ENCODE results near the gene GSTT2B. TPM values are rescaled to one million over a fixed set of nuclear protein-coding genes. Genes with fewer than 3 reads are reported as not detected.
"Not testable (repeated sequence)": the region's sequence is repeated elsewhere in the genome, so short reads cannot be mapped to it uniquely, and the experiment has no call there.

The GSTT2B gene
- total RNA-seq, 1 experiment from 2014 or later: 14.9 TPM

DNA sequence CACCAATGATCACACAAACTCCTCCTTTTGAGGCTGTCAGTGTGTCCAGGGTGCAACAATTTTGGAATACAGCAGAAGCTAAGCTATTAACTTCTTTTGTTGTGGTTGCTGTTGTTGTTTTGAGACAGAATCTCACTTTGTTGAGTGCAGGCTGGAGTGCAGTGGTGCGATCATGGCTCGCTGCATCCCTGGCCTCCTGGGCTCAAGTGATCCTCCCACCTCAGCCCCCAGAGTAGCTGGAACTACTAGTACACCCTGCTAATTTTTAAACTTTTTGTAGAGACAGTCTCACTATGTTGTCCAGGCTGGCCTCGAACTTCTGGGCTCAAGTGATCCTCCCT, 22.0 kb downstream of the GSTT2B start:
- no peak overlapping the region for H3K27ac ChIP-seq
- no peak for DNase-seq
- no peak overlapping the region for H3K4me3 ChIP-seq
- H3K36me3 ChIP-seq: no peaks in the 10 kb centered on the region
- H3K27me3 ChIP-seq: no peaks in the 10 kb centered on the region
- H3K4me1 ChIP-seq: no peaks in the 10 kb centered on the region
- no peaks in the 10 kb centered on the region for H3K9me3 ChIP-seq (replicated peaks)

DNA sequence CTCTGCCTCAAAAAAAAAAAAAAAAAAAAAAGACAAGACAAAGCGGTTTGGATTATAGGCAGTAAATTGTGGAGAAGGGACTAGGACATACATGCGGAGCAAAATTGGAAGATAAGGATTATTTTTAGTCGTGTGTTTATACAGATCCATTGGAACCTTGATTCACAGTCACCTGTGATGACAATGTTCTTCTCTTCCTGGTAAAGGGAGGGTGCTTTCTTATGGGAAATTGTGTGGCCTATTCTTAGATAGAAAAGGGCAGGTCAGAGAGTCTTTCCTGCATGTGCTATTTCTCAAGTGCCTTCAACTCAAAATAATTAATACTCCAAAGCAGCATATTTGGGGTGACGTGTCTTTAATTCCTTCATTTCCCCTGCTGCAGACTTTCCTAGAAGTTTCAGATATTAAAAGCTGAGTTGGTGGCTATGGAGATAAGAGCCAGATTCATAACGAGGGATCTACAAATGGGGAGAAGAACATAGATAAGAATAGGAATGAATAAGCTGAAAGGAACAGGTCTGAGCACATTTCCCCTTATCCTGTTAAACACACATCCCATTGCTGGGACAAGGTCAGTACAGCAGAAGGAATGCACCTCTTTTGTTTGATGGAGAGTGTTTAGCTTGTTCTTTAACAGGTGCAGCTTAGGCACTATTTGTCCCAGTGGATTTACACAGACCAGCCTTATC, 22.5 kb downstream of the GSTT2B start:
- Histone ChIP-seq H3K27me3 (no peaks in the 10 kb centered on the region), H3K4me3 (no peak overlapping the region), H3K27ac (no peak overlapping the region), H3K9me3 (replicated peaks) (no peaks in the 10 kb centered on the region), H3K4me1 (no peaks in the 10 kb centered on the region), H3K36me3 (no peaks in the 10 kb centered on the region)
- no peak for DNase-seq

DNA sequence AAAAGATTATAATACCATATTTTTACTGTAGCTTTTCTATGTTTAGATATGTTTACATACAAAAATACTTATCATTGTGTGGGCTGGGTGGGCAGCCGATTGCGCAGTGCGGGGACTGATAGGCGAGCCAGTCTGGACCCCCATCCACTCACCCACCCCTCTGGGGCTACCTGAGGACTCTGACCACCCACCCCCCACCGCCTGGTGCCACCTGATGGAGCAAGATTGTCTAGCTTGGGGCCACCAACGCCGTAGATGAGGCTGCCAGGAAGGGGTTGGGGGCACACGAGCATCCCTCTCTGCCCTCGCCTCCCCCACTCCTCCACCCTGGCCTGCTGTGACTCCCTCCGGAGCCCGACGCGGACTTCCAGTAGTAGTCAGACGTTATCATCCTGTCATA, 34.4 kb downstream of the GSTT2B start:
- H3K27ac ChIP-seq: no peak overlapping the region
- no peak for DNase-seq
- H3K9me3 ChIP-seq (replicated peaks): peaks cover 7% of the 10 kb centered on the region; the same call in 1 of the 2 replicates
- H3K36me3 ChIP-seq: no peaks in the 10 kb centered on the region
- H3K27me3 ChIP-seq: no peaks in the 10 kb centered on the region
- H3K4me1 ChIP-seq: no peaks in the 10 kb centered on the region
- H3K4me3 ChIP-seq: no peak overlapping the region

DNA sequence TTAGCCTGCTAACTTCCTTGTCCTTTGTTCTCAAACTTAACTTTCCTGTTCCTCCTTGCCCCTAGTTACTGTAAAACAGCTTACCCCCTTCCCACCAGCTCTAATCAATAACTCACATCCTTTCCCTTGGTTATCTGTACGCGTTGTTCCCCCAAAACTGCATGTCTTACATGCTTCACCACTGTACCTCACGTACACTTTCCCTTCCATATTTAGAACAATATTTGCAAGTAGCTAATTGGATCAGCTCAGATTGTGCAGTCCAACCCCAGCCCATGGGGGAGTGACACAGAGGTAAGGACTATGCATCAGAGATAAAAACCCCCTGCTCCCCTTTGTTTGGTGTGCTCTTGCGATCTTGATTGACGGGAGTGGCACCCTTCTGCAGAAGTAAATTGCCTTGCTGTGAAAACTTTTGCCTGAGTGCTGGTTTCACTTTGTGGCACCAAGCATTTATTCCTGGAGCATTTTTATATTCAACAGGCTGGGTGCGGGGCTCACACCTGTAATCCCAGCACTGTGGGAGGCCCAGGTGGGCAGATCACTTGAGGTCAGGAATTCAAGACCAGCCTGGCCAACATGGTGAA, 35.9 kb downstream of the GSTT2B start:
- Histone ChIP-seq H3K27ac (no peak overlapping the region), H3K4me3 (no peak overlapping the region), H3K4me1 (no peaks in the 10 kb centered on the region), H3K9me3 (replicated peaks) (0 out of 2 replicates have a peak, but pooled peaks cover 3% of the 10 kb centered on the region), H3K27me3 (no peaks in the 10 kb centered on the region), H3K36me3 (no peaks in the 10 kb centered on the region)
- DNase-seq: no peak

DNA sequence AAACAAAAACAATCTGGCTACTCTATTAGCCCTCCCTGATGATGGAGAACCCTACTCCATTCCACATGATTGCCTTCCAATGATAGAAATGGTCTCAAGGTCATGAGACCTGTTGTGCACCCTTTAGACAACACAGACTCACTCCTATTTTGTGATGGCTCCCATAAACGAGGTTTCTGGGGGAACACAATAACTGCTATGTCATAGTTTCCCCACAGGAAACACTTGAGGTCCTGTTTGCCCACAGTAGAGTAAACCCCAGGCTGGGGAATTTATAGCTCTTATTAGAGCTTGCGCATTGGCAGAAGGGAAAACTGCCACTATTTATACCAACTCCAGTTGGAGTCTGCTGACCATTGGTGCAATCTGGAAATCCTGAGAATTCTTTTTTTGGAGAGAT, 38.1 kb downstream of the GSTT2B start:
- Histone ChIP-seq H3K9me3 (replicated peaks) (0 out of 2 replicates have a peak, but pooled peaks cover 3% of the 10 kb centered on the region), H3K27ac (no peak overlapping the region), H3K4me1 (0 out of 2 replicates have a peak, but pooled peaks cover 4% of the 10 kb centered on the region), H3K4me3 (no peak overlapping the region), H3K36me3 (no peaks in the 10 kb centered on the region), H3K27me3 (no peaks in the 10 kb centered on the region)
- DNase-seq: no peak

DNA sequence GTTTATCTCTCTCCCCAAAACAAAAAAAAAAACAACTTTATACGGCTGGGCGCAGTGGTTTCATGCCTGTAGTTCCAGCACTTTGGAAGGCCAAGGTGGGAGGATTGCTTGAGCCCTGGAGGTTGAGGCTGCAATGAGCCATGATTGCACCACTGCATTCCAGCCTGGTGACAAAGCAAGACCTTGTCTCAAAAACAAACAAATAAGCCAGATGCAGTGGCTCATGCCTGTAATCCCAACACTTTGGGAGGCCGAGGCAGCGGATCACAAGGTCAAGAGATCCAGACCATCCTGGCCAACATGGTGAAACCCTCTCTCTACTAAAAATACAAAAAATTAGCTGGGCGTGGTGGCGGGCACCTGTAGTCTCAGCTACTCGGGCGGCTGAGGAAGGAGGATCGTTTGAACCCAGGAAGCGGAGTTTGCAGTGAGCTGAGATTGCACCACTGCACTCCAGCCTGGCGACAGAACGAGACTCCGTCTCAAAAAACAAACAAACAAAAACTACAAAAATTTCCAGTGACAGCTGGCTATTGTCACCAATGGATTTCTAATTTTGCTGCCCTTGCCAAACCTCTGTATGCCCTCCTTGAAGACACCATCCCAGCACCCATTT, 39.3 kb downstream of the GSTT2B start:
- H3K9me3 ChIP-seq (replicated peaks); H3K27ac ChIP-seq; H3K27me3 ChIP-seq; DNase-seq; H3K36me3 ChIP-seq; H3K4me3 ChIP-seq; H3K4me1 ChIP-seq: not testable (repeated sequence)

DNA sequence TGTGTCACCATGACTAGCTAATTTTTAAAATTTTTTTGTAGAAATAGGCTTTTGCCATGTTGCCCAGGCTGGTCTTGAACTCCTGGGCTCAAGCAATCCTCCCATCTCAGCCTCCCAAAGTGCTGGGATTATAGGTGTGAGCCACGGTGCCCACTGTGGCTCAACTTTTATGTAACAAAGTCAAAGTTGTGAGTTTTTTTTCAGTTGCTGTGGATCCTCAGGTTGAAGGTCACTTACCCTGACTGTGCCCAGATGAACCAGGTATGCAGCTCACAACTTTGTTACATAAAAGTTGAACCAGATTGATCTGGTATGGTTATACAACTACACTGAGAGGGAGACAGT, 40.8 kb downstream of the GSTT2B start:
- not testable (repeated sequence) for H3K27me3 ChIP-seq; H3K36me3 ChIP-seq; H3K9me3 ChIP-seq (replicated peaks); DNase-seq; H3K27ac ChIP-seq; H3K4me1 ChIP-seq; H3K4me3 ChIP-seq

DNA sequence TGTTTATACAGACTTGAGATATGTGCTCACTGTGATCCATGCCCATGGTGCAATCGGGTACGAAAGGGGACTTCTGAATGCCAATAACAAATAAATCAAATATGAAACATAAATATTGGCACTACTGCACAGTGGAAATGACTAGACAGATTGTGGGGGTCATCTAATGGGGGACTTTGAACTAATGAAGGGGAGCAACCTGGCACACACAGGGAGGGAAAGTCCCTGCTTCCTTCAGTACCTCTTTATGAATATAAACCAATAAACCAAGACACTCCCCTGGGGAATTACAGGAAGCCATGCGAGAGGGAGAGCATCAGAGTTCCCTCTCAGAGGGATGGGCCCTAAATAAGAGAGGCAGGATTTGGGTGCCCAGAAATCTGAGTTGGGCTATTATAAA, 45.7 kb downstream of the GSTT2B start:
- H3K27ac ChIP-seq: no peak overlapping the region
- peaks cover 32% of the 10 kb centered on the region for H3K4me1 ChIP-seq
- H3K27me3 ChIP-seq: no peaks in the 10 kb centered on the region
- no peaks in the 10 kb centered on the region for H3K36me3 ChIP-seq
- DNase-seq: no peak
- no peak overlapping the region for H3K4me3 ChIP-seq
- H3K9me3 ChIP-seq (replicated peaks): peaks cover 7% of the 10 kb centered on the region

DNA sequence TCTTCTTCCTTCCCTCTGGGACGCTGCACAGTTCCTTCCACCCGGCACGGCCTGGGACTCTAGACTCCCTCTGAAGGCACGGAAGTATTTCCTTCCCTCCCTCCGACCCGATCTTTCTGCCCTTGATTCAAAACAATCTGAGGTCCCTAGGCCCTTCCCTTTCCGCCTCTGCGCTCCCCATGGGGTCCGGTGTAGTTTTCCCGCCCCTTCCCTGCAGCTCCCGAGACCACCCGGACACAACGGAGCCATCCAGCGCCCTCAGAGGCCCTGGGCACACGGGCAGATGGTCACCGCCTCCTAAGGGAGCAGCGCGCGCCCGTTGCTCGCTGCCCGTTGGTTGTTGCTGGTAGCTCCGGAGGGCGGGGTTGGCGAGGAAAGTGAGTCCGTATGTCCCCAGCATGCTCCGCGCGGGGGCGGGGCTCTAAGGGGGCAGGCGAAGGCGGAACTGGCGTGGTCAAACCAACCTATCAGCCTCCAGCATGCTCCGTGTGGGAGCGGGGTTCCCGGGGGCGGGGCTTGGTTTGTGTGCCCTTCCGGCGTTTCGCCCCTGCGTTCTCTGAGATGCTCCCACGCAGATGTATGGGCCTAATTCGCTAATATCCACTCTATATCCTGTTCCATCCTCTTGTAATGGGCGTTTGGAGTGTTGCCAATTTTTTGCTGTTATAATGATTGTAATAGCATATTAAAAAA, 47.2 kb downstream of the GSTT2B start:
- Histone ChIP-seq H3K27me3 (no peaks in the 10 kb centered on the region), H3K9me3 (replicated peaks) (peaks cover 7% of the 10 kb centered on the region), H3K4me1 (peaks cover 41% of the 10 kb centered on the region), H3K27ac (peak overlapping the region; percentile 94), H3K4me3 (peak overlapping the region; percentile 58), H3K36me3 (no peaks in the 10 kb centered on the region)
- DNase-seq: peak; percentile 98 to 99

DNA sequence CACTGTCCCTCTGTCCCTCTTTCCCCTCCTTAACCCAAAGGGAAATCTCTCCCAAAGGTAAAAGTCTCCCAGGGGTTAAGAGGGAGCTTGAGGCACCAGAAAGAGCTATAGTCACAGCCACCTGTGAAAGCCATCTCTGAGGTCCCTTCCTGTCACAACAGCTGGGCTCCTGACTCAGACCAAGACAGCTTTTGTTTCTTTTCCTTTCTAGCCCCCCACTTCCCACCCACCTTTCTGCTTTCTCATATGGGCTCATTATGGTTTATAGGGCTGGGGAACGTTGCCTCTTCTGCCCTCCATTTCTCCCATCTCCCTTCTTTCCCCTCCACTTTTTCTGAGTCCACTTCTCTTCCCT, 47.7 kb downstream of the GSTT2B start:
- no peaks in the 10 kb centered on the region for H3K27me3 ChIP-seq
- H3K36me3 ChIP-seq: no peaks in the 10 kb centered on the region
- H3K4me1 ChIP-seq: peaks cover 47% of the 10 kb centered on the region
- H3K9me3 ChIP-seq (replicated peaks): peaks cover 7% of the 10 kb centered on the region
- peak in 1 of 2 experiments; percentile 59 for DNase-seq
- peak overlapping the region; percentile 58 for H3K4me3 ChIP-seq
- H3K27ac ChIP-seq: peak overlapping the region; percentile 94

DNA sequence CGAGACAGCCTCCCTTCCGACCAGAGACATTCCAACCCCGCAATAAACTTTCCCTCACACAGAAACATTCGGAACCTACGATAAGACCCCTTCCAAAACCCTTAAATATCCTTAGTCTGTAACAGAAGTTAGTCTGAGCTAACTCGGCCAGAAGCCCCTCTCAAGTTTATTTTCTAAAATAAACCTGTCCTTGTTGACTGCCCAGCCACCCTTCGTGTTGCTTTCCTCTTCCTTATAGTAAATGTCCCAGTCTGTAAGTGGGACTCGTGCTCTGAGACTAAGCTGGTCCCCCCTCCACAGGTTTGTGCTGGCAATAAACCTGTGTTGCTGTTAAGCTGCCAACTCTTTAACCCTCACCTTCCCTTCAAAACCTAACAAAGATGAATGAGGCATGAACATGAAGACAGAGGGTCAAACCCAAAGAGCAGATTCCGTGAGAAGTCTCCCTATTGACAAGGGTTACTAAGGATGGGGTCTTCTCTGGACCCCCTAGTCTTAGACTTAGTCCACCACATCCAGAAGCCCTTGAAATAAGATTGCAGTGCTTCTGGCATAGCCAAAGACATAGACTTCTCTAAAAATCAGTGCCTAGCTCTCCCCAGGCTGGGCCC, 48.6 kb downstream of the GSTT2B start:
- H3K36me3 ChIP-seq: no peaks in the 10 kb centered on the region
- H3K9me3 ChIP-seq (replicated peaks): peaks cover 7% of the 10 kb centered on the region
- H3K27ac ChIP-seq: no peak overlapping the region
- peaks cover 55% of the 10 kb centered on the region for H3K4me1 ChIP-seq
- no peak overlapping the region for H3K4me3 ChIP-seq
- no peak for DNase-seq
- H3K27me3 ChIP-seq: no peaks in the 10 kb centered on the region

DNA sequence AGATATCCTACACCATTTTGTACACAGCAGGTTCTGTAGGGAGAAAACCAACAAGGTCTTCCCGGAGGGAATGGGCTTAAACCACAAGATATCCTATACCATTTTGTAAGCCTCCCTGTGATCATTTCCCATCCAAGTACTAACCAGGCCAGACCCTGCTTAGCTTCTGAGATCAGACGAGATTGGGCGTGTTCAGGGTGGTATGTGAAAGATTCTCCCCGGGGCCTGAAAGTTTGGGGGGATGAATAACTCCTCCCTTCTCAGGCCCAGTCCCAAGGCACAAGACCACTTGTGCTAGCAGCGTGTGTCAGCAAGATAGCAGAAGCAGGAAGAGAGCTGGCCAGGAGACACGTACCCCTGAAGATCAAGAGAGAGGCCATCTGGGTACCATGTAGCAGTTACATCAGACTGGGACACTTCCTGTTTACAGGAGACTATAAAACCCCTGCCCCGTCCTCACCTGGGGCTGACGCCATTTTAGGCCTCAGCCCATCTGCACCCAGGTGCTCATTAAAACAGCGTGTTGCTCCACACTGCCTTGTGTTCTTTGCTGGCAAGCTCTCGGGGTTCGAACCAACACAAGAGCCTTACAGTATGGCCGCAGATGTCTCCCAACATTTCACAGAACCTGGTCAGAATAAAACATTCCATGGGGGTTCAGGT, 49.5 kb downstream of the GSTT2B start:
- Histone ChIP-seq H3K4me3 (no peak overlapping the region), H3K27me3 (no peaks in the 10 kb centered on the region), H3K9me3 (replicated peaks) (peaks cover 7% of the 10 kb centered on the region), H3K4me1 (peaks cover 64% of the 10 kb centered on the region), H3K27ac (peak overlapping the region; percentile 77), H3K36me3 (no peaks in the 10 kb centered on the region)
- DNase-seq: peak; percentile 37 to 73

DNA sequence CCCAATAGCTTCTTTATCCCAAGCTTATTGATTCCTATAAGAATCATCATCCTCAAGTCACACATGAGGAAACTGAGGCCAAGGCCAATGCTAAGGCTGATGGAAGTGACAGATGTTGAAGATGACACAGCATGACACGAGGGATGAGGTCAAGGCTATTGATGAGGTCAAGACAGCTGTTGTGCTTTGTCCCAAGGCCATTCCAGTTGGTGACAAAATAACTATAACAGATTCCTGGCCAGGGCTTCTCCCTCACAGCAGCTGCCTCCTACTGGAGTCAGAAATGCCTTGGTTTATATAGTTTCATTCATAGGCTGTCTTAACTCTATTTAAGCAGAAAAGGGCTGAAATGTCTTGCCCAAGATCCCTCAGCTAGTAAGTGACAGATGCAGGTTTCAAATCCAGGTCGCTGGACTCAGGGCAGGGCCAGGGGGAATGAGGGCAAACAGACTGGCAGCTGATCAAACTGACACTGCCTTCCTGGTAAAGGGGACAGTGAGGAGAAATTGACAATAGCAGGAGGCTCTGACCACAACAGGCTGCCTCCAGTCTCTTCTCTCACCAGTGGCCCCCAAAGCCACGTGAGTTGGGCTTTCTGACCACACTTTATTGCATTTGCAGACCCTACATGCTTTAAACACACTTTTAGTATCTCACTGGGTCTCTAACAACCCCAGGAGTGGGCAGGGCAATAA, 50.4 kb downstream of the GSTT2B start:
- H3K27me3 ChIP-seq: no peaks in the 10 kb centered on the region
- H3K27ac ChIP-seq: peak overlapping the region; percentile 77
- H3K36me3 ChIP-seq: no peaks in the 10 kb centered on the region
- H3K4me3 ChIP-seq: no peak overlapping the region
- peaks cover 66% of the 10 kb centered on the region for H3K4me1 ChIP-seq
- peaks cover 7% of the 10 kb centered on the region for H3K9me3 ChIP-seq (replicated peaks)
- DNase-seq: peak; percentile 53 to 75

DNA sequence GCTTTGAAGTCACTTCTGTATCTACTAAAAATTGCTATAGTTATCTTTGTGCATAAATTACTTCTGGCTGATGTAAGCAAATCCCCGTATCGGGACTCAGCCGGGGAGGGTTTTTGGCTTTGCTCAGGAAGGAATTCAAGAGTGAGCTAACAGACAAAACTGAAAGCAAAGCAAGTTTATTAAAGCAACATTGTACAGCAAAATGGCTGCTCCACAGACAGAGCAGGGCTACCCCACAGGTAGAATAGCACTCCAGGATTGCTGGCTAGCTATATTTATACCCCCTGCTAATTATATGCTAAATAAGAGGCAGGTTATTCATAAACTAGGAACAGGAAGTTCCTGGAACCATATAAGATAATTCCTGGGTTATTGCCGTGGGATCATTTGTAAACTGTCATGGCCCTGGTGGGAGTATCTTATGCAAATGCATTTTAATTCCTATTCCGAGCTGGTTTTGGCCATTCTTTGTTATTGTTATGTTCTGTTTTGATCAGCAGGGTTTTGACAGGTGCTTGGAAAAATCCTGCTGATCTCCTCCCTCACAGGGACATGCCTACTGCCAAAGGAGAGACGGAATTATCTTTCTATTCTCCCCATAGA, 51.6 kb downstream of the GSTT2B start:
- no peaks in the 10 kb centered on the region for H3K27me3 ChIP-seq
- H3K9me3 ChIP-seq (replicated peaks): peaks cover 7% of the 10 kb centered on the region
- no peaks in the 10 kb centered on the region for H3K36me3 ChIP-seq
- H3K4me1 ChIP-seq: peaks cover 74% of the 10 kb centered on the region
- no peak for DNase-seq
- H3K27ac ChIP-seq: no peak overlapping the region
- no peak overlapping the region for H3K4me3 ChIP-seq

All from SJCRH30 (cell line).